ENCODE measurements around the gene TMEM100. TPM values are rescaled to one million over a fixed set of nuclear protein-coding genes. Genes with fewer than 3 reads are reported as not detected.

Gene TMEM100
- total RNA-seq, 1 donor from 2014 or later: not detected

DNA sequence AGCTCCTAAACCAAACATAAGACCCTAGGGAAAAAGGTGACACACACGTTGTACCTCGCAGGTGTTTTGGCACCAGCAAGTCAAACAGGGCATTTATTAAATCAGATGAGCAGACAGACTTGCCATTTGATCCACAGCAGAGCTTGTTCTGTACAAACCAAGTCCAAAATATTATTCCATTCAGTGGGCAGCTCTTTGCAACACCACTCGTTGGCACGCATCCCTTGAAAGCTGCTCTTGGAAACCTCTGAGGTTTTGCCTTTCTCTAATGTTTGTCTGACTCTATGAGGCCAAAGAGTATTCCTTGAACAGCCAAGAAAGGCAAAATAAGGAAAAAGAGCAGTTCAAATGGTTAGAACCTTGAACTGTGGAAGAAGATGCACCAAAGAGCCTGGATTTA is 12.7 kb downstream of the TMEM100 start:
- H3K4me3 ChIP-seq (ENCODE audit: low read depth, low read length): no peak overlapping the region
- DNase-seq (ENCODE audit: low read depth): no peak
- no peak for TF ChIP-seq CTCF (conservative IDR thresholded peaks at IDR 0.05; ENCODE audit: low read depth, low read length)

DNA sequence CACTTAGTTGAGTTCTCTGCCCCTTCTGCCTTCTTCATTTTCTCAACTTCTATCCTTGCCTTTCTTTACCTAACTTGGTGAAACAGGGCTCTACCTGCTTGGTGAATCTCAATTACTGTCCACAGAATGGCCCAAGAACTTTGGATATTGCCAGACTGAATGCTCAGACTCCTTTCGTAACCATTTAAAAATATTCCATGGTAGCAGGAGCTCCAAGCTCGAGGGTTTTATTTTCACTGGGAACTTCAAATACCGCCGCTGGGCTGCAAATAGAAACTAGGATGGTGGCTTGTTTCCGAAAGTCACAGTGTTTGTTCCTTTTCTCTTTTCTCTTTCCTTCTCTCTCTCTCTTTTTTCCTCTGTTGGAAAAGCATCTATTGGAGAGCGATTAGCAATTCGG is 13.2 kb downstream of the TMEM100 start:
- no peak for TF ChIP-seq CTCF (conservative IDR thresholded peaks at IDR 0.05; ENCODE audit: low read depth, low read length)
- DNase-seq (ENCODE audit: low read depth): no peak
- H3K4me3 ChIP-seq (ENCODE audit: low read depth, low read length): no peak overlapping the region

DNA sequence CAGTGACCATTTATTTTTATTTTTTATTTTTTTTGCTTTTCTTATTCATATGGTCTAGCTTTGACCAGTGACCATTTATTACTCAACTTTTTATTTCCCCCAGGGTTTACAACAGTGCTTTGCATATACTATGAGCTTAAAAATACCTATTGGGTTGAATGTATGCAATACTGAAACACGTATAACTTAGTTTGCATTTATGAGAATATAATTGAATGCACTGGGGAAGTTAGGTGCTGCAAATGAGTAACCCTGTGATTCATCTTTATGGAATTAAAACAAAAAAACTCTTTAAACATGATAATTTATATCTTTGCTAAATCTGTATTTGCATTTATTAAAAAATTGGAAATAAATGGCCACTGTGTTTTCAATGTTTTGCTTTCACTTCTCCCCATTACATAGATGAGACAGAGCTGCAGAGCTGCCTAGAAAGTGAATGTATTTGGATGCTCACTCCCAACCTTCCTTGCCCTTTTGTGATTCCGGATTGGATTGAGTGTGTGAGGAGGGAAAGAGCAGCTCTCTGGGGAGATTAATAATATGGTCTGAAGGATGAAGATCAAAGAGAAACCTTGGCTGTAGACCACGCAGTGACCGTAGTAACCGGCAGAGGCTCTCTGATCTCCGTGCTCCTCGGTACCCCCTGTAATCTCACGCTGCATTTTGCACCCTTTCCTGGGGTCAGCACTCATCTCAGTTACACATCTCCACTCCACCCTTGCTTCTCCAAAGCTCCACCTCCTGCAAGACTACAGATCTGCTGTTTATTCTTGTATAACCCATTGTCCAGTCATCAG is 14.3 kb downstream of the TMEM100 start:
- no peak for DNase-seq (ENCODE audit: low read depth)
- no peak for TF ChIP-seq CTCF (conservative IDR thresholded peaks at IDR 0.05; ENCODE audit: low read depth, low read length)
- H3K4me3 ChIP-seq (ENCODE audit: low read depth, low read length): no peak overlapping the region

DNA sequence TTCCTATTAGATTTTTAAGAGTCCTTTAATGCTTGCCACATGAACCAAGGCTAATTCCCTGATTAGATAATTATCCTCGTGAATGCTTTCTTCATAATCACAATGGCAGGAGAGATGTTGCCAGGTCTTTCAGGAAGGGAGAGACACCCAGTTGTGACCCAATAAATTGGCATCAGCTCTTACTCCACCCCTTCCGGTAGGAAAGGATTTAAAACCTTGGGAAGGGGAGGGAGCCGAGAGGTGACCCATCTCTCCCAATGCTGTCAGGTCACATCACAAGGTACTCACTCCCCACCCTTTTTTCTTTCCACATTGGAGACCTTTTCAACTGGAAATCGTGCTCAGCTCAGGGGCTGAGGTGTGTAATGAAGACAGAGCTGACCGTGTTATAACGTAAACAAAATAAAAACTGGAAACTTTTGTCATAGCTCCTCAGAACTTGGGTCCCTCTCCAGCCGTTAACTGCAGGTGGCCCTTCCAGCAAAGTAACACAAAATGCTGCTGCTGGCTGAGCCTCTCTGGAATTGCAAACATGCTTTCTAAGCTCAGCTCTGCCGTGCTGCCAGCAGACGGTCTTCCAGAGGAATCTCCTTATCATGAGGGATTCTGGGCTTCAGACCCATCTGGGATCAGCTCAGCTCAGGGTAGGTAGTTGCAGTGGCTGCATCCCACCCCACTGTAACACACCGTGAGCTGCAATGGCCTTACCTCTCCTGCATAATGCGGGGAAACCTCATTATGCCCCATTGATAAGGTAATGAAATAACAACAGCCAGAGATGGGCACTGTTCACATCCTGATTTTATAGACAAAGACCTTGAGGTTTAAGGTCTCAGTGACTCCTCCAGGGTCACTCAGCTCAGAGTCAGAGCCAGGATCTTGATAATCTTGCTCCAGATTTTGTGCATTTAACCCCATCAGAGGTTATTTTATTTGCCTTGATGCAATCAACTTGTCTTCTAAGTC is 15.6 kb downstream of the TMEM100 start:
- no peak for TF ChIP-seq CTCF (conservative IDR thresholded peaks at IDR 0.05; ENCODE audit: low read depth, low read length)
- DNase-seq (ENCODE audit: low read depth): no peak
- H3K4me3 ChIP-seq (ENCODE audit: low read depth, low read length): no peak overlapping the region

DNA sequence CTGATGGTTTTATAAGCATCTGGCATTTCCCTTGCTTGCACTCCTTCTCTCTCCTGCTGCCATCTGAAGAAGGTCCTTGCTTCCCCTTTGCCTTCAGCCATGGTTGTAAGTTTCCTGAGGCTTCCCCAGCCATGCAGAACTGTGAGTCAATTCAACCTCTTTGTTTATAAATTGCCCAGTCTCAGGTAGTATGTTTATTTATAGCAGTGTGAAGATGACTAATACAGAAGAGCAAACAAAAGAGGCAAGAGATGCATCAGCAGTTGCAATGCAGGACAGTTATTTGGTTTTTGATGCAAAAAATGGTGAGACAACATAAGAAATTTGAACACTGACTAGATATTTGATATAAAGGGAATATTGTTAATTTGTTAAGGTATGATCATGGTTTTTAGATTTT is 16.8 kb downstream of the TMEM100 start:
- DNase-seq (ENCODE audit: low read depth): no peak
- no peak for TF ChIP-seq CTCF (conservative IDR thresholded peaks at IDR 0.05; ENCODE audit: low read depth, low read length)
- H3K4me3 ChIP-seq (ENCODE audit: low read depth, low read length): no peak overlapping the region

GRCh38 chr17:55704401-55704800 is 18.3 kb downstream of the TMEM100 start:
- no peak for DNase-seq (ENCODE audit: low read depth)
- TF ChIP-seq CTCF (conservative IDR thresholded peaks at IDR 0.05; ENCODE audit: low read depth, low read length): no peak
- no peak overlapping the region for H3K4me3 ChIP-seq (ENCODE audit: low read depth, low read length)

All from epithelial cell of proximal tubule (primary cell).